ENCODE measurements around the gene COL6A1.
"Not testable (repeated sequence)": the region's sequence is repeated elsewhere in the genome, so short reads cannot be mapped to it uniquely, and the experiment has no call there.

The COL6A1 gene

GRCh38 chr21:45994759-45995685, 13.5 kb downstream of the COL6A1 start:
- DNase-seq = no peak

- DNase-seq = no peak
Observed at GRCh38 chr21:45995686-45996179, 14.2 kb downstream of the COL6A1 start.

- no peak for DNase-seq
Observed at GRCh38 chr21:45996311-45997204, 15.0 kb downstream of the COL6A1 start.

- DNase-seq = no peak
Observed at GRCh38 chr21:45997205-45997494, 15.6 kb downstream of the COL6A1 start.

GRCh38 chr21:45997495-45998275, 16.1 kb downstream of the COL6A1 start:
- no peak for DNase-seq

GRCh38 chr21:45998276-45998701, 16.7 kb downstream of the COL6A1 start:
- DNase-seq = no peak

GRCh38 chr21:45998871-45999580, 17.5 kb downstream of the COL6A1 start:
- DNase-seq = no peak

- DNase-seq = no peak
Observed at GRCh38 chr21:45999581-46000181, 18.1 kb downstream of the COL6A1 start.

- DNase-seq = no peak
Observed at GRCh38 chr21:46000182-46000730, 18.7 kb downstream of the COL6A1 start.

GRCh38 chr21:46000731-46001641, 19.4 kb downstream of the COL6A1 start:
- no peak for DNase-seq

- no peak for DNase-seq
Observed at GRCh38 chr21:46001821-46002681, 20.5 kb downstream of the COL6A1 start.

- DNase-seq = no peak
Observed at GRCh38 chr21:46002841-46003574, 21.4 kb downstream of the COL6A1 start.

GRCh38 chr21:46003575-46004007, 22.0 kb downstream of the COL6A1 start:
- DNase-seq = no peak

- no peak for DNase-seq
Observed at GRCh38 chr21:46004168-46004861, 22.7 kb downstream of the COL6A1 start.

GRCh38 chr21:46005081-46005480, 23.5 kb downstream of the COL6A1 start:
- DNase-seq = no peak

GRCh38 chr21:46005481-46005881, 23.9 kb downstream of the COL6A1 start:
- no peak for DNase-seq

GRCh38 chr21:46005894-46006546, 24.4 kb downstream of the COL6A1 start:
- not testable (repeated sequence) for DNase-seq

Measured in DMS79 treated with DMSO at 0.1 percent for 48 hours (cell line).